SK-N-SH treated with all-trans-retinoic acid at 6 μM for 48 hours (cell line): ENCODE data around the gene DHX15.

ENCODE experiments used
- BACH2 ChIP-seq: fragments of 250-450 bp; sonication (Bioruptor Pico); IDR thresholded peaks from 2 replicates; pipeline ENCODE4 v1.9.0; 2021; ENCODE audit warnings: mild to moderate bottlenecking, borderline replicate concordance
- ISL1 ChIP-seq: fragments of 250-450 bp; sonication (Bioruptor Pico); IDR thresholded peaks from 2 replicates; pipeline ENCODE4 v2.1.2; 2022; ENCODE audit warnings: mild to moderate bottlenecking, moderate library complexity
- PPARA ChIP-seq: fragments of 250-450 bp; sonication (Bioruptor Pico); IDR thresholded peaks from 2 replicates; pipeline ENCODE4 v1.5.0; 2020; ENCODE audit warnings: mild to moderate bottlenecking, borderline replicate concordance
- RARB ChIP-seq: fragments of 250-450 bp; sonication (Bioruptor Pico); IDR thresholded peaks from 2 replicates; pipeline ENCODE4 v1.8.0; 2021; ENCODE audit warnings: mild to moderate bottlenecking, moderate library complexity
- SNAI2 ChIP-seq: fragments of 250-450 bp; sonication (Bioruptor Pico); IDR thresholded peaks from 2 replicates; pipeline ENCODE4 v1.5.0; 2020; ENCODE audit warnings: mild to moderate bottlenecking, moderate library complexity
- ZC3H10 ChIP-seq: fragments of 250-450 bp; sonication (Bioruptor Pico); IDR thresholded peaks from 2 replicates; pipeline ENCODE4 v1.5.1; 2021; ENCODE audit warnings: mild to moderate bottlenecking, moderate library complexity
- ZFP3 ChIP-seq: fragments of 250-450 bp; sonication (Bioruptor Pico); IDR thresholded peaks from 2 replicates; pipeline ENCODE4 v1.5.0; 2020; ENCODE audit warnings: mild to moderate bottlenecking, moderate library complexity
- ZFP30 ChIP-seq: fragments of 450-650 bp; formaldehyde crosslinking; IDR thresholded peaks from 2 replicates; pipeline ENCODE4 v1.5.0; 2022; ENCODE audit warnings: mild to moderate bottlenecking, moderate library complexity
- ZNF565 ChIP-seq: fragments of 450-650 bp; formaldehyde crosslinking; conservative IDR thresholded peaks from 2 replicates; pipeline ENCODE4 v1.5.0; 2020; ENCODE audit warnings: low read depth, mild to moderate bottlenecking, moderate library complexity
- ZNF8 ChIP-seq: fragments of 450-650 bp; formaldehyde crosslinking; IDR thresholded peaks from 2 replicates; pipeline ENCODE4 v1.5.0; 2020; ENCODE audit warnings: mild to moderate bottlenecking, moderate library complexity
- TF ChIP-seq, protein P1 (sequence below): fragments of 250-450 bp; sonication (Bioruptor Pico); IDR thresholded peaks from 2 replicates; pipeline ENCODE4 v1.8.0; 2020; ENCODE audit warnings: mild to moderate bottlenecking, moderate library complexity, borderline replicate concordance
- TF ChIP-seq, protein P2 (sequence below): fragments of 250-450 bp; sonication (Bioruptor Pico); IDR thresholded peaks from 2 replicates; pipeline ENCODE4 v1.5.1; 2020; ENCODE audit warnings: low read depth, mild to moderate bottlenecking, moderate library complexity

DNA sequence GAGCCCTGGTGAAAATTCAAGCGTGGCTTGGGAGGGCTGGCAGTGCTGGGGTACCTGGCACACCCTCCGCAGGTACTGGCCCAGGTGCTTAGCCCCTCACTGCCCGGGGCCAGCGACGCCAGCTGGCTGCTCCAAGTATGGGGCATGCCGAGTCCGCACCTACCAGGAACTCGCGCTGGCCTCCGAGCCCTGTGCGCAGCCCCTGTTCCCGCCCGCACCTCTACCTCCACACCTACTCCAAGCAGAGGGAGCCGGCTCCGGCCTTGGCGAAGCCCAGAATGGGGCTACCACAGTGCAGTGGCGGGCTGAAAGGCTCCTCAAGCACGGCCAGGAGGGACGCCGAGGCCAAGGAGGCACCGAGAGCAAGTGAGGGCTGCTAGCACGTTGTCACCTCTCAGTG, 14.9 kb upstream of the DHX15 start:
- TF ChIP-seq RARB, result no peak
- no peak for TF ChIP-seq ZFP30 (CRISPR knock-in tag)
- TF ChIP-seq, protein P1, sequence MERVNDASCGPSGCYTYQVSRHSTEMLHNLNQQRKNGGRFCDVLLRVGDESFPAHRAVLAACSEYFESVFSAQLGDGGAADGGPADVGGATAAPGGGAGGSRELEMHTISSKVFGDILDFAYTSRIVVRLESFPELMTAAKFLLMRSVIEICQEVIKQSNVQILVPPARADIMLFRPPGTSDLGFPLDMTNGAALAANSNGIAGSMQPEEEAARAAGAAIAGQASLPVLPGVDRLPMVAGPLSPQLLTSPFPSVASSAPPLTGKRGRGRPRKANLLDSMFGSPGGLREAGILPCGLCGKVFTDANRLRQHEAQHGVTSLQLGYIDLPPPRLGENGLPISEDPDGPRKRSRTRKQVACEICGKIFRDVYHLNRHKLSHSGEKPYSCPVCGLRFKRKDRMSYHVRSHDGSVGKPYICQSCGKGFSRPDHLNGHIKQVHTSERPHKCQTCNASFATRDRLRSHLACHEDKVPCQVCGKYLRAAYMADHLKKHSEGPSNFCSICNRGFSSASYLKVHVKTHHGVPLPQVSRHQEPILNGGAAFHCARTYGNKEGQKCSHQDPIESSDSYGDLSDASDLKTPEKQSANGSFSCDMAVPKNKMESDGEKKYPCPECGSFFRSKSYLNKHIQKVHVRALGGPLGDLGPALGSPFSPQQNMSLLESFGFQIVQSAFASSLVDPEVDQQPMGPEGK (CRISPR knock-in tag), result no peak
- no peak for TF ChIP-seq ZFP3 (CRISPR knock-in tag)
- TF ChIP-seq, protein P2, sequence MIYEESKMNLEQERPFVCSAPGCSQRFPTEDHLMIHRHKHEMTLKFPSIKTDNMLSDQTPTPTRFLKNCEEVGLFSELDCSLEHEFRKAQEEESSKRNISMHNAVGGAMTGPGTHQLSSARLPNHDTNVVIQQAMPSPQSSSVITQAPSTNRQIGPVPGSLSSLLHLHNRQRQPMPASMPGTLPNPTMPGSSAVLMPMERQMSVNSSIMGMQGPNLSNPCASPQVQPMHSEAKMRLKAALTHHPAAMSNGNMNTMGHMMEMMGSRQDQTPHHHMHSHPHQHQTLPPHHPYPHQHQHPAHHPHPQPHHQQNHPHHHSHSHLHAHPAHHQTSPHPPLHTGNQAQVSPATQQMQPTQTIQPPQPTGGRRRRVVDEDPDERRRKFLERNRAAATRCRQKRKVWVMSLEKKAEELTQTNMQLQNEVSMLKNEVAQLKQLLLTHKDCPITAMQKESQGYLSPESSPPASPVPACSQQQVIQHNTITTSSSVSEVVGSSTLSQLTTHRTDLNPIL (CRISPR knock-in tag), result no peak
- no peak for TF ChIP-seq ZNF565
- no peak for TF ChIP-seq SNAI2 (CRISPR knock-in tag)
- TF ChIP-seq BACH2 (CRISPR knock-in tag), result no peak
- no peak for TF ChIP-seq ZNF8
- TF ChIP-seq ZC3H10, result no peak
- no peak for TF ChIP-seq ISL1
- TF ChIP-seq PPARA (CRISPR knock-in tag), result no peak
